ENCODE data around the gene UQCR11.

GRCh38 chr19:1651568-1652291, 46.5 kb upstream of the UQCR11 start:
- no peak for TF ChIP-seq CTCF (IDR thresholded peaks at IDR 0.05)
- no peak for TF ChIP-seq POLR2A (IDR thresholded peaks at IDR 0.05)

All from testis (tissue), 2 donors.